ENCODE results near the gene POPDC2.
"Not testable (repeated sequence)": the region's sequence is repeated elsewhere in the genome, so short reads cannot be mapped to it uniquely, and the experiment has no call there.

Gene POPDC2, protein sequence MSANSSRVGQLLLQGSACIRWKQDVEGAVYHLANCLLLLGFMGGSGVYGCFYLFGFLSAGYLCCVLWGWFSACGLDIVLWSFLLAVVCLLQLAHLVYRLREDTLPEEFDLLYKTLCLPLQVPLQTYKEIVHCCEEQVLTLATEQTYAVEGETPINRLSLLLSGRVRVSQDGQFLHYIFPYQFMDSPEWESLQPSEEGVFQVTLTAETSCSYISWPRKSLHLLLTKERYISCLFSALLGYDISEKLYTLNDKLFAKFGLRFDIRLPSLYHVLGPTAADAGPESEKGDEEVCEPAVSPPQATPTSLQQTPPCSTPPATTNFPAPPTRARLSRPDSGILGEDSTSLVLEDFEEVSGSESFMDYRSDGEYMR

DNA sequence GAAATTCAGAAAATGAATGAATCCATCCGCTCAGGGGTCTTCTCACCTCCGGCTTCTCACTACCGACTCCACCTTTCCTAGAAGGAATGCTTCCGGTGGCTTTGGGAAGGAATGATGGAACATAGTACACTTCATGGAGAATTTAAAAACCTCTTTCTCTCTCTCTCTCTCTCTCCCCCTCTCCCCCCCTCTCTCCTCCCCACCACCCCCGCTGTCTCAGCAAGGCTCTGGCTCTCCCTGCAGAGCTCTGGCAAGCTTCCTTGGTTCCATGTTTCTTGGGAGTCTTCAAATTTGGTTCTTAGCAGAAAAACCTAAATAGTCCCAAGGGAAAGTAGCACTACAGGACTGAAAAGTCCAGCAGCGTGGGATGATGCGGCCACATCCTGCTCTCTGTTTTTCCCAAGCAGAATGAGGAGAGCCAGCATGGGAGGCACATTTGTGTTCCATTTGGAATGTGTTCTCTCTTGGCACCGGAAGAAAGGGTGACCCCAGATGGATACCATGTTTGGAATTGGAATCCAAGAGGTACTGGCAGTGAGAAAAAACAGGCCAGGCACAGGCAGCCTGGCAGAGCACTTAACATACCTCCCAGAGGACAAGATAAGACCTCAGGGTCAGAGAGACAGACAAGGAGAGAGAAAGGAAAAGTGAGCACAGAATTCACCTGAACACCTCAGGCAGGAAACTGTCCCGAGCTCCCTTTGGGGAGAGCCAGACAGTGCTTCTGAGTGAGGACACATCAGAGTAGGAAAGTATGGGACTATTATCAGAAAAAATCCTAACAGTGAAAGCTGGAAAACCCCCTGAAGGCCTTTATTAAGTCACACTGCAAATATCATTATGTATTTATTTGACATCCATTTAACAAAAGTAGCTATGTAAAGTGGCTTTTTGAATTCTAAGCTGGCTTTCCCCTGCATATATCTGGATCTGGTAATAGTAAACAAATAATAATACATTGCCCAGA is at the start of gene POPDC2:
POPDC2 (minus strand) TSS at position 116 of the 967 bp plus-strand sequence. CDS start 166 bp downstream, outside the sequence.
- no peak for DNase-seq

DNA sequence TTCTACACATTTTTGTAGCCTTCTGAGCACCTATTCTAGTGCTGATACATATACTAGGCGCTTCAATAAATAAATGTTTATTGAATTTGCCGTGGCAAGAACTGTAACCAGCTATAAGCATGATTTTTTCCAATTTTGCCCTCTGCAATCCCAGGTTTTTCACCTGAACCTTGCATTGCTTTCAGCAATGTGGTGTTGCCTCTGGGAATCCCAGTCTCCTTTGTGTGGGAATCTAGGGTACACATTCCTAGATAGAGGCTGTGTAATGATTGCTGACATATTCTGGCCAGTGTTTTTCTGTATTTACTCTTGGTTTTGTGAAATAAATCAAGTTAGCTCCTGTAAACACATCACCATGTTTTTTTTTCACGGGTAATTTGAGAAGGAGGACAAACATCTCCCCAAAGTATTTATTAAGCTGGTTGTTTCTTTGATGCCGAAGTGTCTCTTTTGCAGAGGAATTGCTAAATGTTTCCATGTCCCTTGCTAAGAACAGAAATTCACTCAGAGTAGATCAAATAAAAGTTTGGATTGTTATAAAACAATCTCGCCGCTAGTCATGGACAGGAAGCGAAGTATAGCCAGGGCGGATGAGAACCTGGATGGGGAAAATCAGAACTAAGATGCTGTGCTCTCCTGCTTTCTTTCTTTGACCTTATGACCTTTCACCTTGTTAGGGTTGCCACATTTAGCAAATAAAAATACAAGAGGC is 43.6 kb upstream of the POPDC2 start:
- no peak for DNase-seq

DNA sequence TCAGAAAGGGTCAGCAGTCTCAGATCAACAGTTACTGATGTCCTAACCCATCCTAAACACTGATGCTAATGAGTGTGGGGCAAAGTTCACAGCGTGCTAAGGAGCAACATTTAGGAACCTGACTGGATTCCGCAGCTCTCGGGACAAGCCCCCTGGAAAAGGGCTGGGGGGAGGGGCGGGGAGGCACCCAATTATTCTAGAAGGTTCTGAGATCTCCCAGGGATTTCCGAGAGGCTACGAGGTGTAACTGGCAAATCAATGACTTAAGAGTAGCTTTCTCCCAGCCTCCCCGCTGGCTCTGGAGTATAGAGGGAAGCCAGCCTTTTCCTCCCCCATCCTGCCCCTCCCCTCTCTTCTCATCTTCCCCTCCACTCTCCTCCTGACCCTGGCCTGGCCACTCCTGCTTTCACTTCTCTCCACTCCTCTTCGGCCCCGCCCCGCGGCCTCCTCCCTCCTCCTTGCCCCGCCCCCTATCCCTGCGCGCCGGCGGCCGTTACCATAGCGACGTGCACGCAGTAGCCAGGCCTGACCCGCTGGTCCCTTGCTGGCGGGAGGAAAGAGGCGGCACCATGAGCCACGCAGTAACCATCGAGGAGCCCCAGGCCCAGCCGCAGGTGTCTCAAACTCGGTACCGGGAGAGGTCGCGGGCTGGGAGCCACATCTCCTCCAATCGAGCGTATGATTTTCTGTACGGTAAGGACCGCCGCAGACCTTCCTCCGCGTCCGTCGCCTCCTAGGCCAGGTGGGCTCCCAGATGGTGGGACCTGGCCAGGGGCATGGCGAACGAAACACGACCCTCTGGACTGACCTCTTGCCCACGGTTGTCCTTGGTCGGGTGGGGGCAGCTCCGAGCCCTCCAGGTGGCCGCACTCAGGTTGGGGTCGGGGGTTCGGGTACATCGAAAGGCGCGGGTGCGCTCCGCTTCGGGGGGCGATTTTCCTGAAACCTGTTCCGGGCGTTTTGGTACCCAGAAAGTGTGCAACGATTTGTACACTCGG is 42.4 kb upstream of the POPDC2 start, which contains the start of gene CFAP91:
CFAP91 (plus strand) TSS at position 493 of the 998 bp plus-strand sequence; CDS start at position 570, 77 bp downstream.
- peak; percentile 90 for DNase-seq

DNA sequence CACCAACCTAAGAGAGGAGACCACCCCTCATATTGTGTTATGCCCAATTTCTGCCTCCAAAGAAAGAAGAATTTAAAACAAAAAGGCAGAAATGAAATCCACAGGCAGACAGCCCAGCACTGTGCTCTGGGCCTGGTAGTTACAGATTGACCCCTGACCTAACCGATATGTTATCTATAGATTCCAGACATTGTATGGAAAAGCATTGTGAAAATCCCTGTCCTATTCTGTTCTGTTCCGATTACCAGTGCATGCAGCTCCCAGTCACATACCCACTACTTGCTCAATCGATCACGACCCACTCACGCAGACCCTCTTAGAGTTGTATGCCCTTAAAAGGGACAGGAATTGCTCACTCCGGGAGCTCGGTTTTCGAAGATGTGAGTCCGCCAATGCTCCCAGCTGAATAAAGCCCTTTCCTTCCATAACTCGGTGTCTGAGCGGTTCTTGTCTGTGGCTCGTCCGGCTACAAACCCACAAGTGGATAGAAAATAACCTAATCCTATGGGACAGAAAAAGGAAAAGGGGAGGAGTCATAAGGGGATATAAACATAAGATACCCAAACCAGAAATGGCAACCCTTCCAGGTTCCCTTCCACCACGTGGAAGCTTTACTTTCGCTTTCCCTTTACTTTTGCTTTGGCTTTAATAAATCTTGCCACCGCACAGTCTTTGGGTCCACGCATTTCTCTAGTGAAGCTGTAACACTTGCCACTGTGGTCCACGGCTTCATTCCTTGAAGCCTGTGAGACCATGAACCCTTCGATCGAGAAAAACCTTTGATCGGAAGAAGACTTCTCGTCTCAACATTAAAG is 40.7 kb upstream of the POPDC2 start:
- no peak for DNase-seq

DNA sequence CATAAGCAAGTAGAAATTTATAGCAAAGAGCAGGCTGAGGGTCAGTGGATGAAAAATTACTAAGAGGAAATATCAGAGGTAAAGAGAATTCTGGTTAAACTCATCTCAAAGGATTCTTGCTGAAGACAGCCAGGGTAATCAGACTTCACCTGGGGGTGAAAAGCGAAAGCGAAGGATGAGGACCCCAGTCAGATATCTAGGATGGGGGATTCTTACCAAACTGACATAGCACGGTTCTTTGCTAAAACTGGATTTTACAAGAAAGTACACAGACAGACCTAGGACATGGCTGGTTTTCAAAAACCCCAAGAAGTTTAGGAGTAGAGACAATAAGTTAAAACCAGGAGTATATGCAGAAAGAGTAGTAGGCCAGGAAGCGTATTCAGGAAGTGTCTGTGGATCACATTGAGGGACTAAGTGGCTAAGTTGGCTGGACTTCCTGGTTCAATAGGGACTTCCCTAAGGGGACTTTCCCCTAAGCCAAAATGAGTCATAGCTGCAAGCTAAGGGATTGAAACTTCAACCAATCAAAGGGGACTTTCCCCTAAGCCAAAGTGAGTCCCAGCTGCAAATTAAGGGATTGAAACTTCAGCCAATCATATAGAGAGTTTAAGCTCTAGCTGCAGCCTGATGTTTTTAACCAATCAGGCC is 40.0 kb upstream of the POPDC2 start:
- no peak for DNase-seq

DNA sequence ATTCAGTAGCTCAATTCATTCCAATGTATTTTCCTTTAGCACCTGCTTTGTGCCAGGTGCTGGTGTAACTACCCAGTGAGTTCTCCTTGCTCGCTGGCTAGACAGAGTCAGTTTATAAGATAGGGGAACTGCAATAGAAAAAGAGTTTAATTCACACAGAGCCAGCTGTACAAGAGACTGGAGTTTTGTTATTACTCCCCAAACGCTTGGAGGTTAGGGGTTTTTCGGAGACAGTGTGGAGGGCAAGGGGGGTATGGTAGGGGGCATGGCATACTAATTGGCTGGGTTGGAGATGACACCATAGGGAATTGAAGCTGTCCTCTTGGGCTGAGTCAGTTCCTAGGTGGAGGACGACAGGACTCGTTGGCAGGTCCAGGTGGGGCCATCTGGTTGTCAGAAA is 37.0 kb upstream of the POPDC2 start:
- no peak for DNase-seq

DNA sequence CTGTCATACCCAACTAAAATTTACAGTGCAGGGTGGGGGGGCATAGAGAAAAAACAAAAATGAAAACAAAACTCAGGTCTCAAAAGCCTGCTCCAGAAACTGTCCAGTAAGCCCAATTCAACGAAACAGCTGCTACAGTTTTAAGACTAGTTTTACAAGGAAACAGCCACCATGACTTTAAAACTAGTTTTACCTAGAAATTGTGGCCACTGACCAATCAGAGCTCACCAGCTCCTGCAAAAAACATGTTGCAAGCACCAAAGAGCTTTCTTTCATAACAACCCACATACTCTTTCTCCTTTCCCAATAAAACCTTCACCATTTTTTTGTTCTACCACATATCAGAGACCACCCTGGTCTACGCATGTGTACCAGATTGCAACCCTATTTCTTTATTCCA is 35.1 kb upstream of the POPDC2 start:
- DNase-seq = no peak

DNA sequence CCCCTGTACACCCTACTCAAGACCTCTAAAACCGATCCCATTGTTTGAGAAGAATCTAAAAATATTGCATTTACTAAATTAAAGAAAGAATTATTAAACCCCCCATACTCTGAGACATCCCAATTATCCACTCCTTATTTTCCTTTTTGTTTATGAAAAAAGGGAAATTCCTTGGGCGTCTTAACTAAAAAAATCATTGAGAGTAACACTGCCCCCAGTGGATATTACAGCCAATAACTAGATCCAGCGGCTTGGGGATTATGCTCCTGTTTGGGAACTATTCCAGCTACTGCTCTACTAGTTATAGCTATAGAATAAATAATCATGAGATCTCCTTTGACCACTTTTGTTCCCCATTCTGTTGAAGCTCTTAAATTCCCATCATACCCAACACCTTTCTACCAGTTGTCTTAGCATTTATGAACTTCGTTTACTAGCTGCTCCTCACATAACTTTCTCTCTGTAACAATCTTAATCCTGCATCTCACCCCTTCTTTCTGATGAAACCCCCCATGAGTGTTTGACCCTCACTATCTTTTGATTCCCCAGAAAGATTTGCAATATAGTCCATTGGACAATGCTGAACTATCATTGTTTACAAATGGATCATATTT is 29.8 kb upstream of the POPDC2 start:
- no peak for DNase-seq

DNA sequence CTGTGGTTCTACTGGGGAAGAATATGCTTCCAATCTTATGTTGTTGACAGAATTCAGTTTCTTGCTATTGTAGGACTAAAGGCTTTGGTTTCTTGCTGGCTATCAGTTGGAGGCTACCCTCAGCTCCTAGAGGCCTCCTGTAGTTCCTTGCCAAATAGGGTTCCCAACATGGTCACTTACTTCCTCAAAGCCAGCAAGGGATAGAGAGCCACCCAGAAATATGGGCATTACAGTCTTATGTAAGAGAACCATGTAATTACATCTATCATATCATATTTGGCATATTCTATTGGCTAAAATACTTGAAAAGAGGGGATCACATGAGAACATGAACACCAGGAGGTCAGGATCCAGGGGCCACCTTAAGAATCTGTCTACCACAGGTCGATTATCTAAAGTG is 23.0 kb upstream of the POPDC2 start:
- no peak for DNase-seq

DNA sequence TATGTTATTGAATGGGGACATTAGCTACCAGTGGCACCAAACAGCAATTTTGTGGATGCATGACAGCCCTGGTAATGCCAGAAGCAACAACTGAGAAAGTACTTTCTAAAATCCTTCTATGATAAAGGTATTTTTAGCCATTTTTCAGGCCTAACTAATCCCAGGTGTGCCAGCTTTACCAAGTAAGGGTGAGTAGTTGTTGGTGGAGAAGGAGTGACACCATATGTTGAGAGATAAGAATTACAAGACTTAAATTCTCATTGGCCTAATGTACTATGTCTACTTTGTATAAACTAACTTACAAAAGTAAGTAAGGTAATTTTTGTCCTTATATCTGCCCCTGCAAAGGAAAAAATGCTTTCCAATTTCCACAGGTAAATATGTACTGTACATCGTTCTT is 20.9 kb upstream of the POPDC2 start:
- DNase-seq = no peak

DNA sequence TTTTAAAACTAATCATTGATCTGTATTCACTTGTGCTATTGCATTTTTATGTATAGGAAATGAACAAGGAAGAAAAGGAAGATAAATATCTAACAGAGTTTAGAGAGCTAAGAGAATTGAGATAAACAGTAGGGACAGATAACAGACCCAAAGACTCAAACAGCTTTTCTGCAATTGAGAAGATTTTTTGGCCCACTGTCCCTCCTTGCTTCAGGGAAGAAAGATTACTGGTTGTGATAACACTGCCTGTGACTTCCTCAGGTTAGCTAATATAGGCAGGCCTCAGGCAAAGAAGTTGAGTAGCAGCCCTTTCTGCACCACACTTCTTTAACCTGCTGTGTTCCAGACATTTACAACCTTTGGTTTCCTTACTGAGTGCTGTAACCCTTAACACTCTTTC is 19.5 kb upstream of the POPDC2 start:
- DNase-seq = no peak

DNA sequence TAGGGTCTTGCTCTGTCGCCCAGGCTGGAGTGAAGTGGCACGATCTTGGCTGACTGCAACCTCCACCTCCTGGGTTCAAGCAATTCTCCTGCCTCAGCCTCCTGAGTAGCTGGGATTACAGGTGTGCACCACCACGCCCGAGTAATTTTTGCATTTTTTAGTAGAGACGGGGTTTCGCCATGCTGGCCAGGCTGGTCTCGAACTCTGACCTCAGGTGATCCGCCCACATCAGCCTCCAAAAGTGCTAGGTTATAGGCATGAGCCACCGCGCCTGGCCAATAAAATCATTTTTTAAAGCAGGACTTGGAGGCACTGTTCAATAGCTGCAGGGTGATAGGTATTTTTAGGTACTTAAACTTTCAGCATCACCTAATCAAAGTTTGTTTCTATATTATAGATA is 17.8 kb upstream of the POPDC2 start:
- not testable (repeated sequence) for DNase-seq

DNA sequence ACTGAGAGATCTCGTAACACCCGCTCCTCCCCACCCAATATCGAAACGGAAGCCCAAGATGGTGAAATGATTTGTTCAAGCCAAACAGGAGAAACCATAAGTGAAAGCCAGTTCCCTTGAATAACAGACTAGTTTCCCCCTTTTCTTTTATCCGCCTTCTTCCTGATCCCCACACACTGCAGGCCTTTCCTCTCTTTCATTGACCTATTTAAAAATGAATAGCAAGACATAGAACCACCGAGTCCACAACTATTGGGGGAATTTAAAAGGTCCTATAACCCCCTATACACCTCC is 17.2 kb upstream of the POPDC2 start:
- DNase-seq = no peak

DNA sequence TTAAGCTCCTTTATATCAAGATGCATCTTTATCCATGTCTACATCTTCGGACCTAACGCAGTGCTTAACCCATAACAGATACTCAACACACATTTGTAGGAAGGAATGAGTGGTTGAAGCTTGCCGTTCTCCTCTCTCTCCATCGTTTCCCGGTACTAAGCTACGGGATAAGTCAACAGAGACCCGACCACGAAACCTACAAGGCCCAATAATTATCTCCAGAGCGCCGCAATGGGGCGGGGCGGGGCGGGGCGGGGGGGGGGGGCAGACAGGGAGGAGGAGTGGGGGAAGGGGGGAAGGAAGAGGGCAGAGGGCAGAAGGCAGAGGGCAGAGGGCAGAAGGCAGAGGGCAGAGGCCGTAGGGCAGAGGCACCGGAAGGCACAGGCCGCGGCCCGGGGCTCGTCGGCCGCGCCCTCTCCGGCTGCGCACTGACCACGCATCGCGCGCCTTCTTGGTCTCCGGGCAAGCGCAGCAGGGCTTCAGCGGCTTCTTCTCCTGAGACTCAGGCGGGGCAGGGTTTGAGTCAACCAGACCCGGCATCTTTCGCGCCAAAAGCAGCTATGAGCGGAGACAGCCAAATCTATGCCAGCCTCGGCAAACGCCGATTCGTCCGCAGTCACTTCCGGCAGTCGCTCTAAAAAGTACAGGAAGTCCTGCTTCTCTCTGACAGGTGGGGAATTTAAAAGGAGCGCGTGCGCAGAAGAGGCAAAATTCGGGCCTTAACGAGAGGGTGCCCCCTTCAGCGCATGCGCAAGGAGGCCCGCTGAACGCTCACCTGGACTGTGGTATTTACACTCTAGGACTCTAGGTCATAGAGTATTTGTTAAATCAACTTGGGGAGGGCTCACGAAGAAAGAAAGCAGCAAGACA is 16.6 kb upstream of the POPDC2 start, which contains the start of gene COX17:
COX17 (minus strand) TSS at position 636 of the 870 bp plus-strand sequence; CDS start at position 540, 96 bp downstream.
- peak; percentile 95 for DNase-seq

DNA sequence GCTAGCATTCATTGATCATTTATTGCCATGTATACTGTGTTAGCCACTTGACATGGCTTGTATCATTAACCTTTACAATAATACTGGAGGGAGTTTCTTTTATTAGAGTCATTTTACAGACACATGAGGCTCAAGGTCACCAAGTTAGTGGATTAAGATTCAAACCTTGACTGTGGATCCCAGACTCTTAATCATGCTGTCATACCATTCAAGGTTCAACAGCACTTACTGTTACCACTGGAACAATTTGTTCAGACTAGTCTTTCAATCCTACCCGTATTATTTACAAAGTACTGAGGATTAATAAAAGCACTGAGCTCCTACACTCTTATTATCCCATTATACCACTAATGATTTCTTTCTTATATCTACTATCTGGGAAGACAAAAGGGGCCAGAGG is 15.6 kb upstream of the POPDC2 start:
- DNase-seq = no peak

DNA sequence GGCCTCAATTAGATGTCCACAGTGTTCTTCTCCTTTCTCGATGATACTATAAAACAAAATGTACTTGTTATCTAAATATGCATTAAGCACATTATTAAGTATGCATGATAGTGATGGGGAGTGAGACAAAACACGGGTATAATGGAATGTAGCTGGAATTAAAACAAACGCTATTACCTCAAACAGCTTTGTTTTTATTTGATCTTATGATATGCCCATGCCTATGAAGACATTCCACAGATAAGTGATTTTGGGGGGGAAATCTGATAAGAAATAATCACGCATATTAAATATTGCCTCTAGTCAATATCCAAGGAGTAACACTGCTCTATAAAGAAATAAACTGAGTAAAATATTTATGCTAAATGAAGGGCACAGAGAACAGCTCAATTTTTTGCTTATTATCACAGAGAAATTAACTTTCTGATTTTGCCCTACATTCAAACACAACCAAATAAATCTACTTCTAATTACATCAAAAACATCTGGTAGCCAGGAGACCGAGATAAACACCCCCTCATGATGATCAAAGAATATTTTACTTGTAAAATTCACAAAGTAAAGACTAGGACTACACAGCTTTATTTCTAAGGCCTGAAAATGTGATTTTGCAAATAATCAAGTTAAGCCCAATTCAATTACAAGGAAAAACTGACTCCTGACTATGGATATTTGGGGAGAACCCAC is 14.9 kb upstream of the POPDC2 start:
- no peak for DNase-seq

DNA sequence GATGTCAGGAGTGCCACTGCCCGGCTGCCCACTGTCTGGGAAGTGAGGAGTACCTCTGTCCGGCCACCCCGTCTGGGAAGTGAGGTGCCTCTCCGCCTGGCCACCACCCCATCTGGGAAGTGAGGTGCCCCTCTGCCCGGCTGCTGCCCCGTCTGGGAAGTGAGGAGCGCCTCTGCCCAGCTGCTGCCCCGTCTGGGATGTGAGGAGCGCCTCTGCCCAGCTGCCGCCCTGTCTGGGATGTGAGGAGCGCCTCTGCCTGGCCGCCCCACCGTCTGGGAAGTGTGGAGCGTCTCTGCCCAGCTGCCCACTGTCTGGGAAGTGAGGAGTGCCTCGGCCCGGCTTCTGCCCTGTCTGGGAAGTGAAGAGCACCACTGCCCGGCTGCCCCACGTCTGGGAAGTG is 13.5 kb upstream of the POPDC2 start:
- no peak for DNase-seq

DNA sequence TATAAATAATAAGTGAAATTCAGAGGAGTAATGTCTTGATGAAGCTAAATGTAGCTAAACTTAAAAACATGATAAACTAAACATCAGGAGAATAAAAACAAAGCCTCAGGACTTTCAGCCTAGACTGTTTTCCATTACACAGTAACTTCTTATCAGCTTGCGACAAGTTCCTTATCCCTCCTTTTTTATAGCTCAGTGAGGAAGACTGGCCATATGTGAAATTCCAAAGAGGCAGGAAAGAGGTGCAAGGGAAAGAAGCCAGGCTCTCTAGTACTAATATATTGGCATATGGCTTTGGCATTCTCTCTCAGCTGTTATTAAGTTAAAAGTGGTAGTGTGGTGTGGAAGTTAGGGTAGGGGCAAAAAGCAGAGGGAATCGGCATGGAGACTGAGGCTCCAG is 12.4 kb upstream of the POPDC2 start:
- DNase-seq = no peak
